ENCODE measurements around the gene SLC15A4. TPM values are rescaled to one million over a fixed set of nuclear protein-coding genes. Genes with fewer than 3 reads are reported as not detected.

Gene SLC15A4
- total and polyA plus RNA-seq, 2 of the 13 experiments (the other 11 are each of a cell fraction or from before 2014, with no cell fraction given), result 17.3 to 22.7 TPM

DNA sequence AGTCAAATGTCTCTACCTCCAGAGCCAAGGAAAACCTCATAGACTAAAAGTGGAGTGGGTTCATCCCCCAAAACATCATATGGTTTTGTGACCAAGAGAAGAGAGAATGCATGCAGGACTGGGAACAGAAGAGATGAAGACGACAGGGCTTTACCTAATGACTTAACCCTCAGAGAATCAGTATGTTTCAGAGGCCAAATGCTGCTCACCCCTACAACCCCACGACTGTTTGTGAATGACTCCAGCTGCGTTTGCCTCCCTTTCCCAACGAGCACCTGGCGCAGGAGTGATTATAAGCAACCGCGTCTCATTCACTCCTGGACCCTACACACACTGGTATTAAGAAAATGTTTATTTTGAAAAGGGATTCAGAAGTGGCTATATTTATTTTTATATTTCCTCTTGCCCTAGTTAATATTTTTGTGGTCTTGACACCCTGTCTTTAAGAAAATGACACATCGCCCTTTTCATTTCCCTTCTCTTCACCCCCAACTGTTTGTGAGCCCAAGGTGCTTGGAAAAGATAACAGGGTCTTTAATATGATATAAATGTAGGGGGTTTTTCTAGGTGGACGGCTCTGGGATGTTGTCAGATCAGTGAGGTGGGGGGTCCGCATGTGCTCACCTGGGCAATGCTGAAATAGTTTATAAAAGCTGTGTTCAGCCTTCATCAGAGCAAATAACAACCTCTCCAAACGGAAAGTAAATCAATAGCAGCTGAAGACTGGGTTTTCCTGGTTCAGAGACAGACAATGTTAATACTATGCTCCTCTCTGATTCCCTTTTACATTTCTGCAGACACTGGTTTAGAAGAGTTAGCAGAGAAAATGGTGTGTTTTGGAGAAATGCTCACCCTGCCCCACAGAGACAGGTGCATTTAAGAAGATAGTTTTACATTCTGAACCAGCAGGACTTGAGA, 77.7 kb downstream of the SLC15A4 start:
- in situ Hi-C loops (cut with HindIII; ENCODE audit: extremely low pct_ligation_motif_present, low pct_unique_long_range_greater_than_20kb), result no loop called here
- Histone ChIP-seq H3K27me3 (ENCODE audit: control insufficient read depth in 1 of 2, insufficient read depth in 2 of 2, low read length in 2 of 2) (peaks cover 2 to 47% of the 10 kb centered on the region in 2 experiments; a peak in 2 of 5 replicates), H4K20me1 (ENCODE audit: insufficient read depth, low read length) (no peaks in the 10 kb centered on the region), H3K36me3 (replicated peaks in 1 of 2; ENCODE audit: control insufficient read depth in 1 of 2, insufficient read depth in 2 of 2, low read length in 2 of 2) (no peaks in the 10 kb centered on the region), H3K4me1 (ENCODE audit: insufficient read depth, low read length) (no peaks in the 10 kb centered on the region), H3K9me3 (ENCODE audit: low read length) (no peaks in the 10 kb centered on the region), H3K79me2 (ENCODE audit: insufficient read depth, low read length) (no peaks in the 10 kb centered on the region), H3K4me3 (replicated peaks in 1 of 3; ENCODE audit: insufficient read depth in 1 of 3, low read depth in 2 of 3, low read length in 3 of 3) (no peak overlapping the region), H2AFZ (ENCODE audit: low read length) (no peak overlapping the region), H3K9ac (ENCODE audit: insufficient read depth, low read depth, low read length) (no peak overlapping the region), H3K27ac (ENCODE audit: extremely low read length, insufficient read depth, low read length) (no peak overlapping the region), H3K4me2 (ENCODE audit: low read depth, low read length) (no peak overlapping the region)
- ChIA-PET POLR2A (no interaction called here), CTCF (ENCODE audit: low intra/inter-chr PET ratio, low total read pairs) (no interaction called here)
- DNase-seq (ENCODE audit: low spot score) (no peak), FAIRE-seq (no peak), ATAC-seq (no peak)
- 22% methylated on average over 11 of the region's 11 CpGs for WGBS (ENCODE audit: low lambda C conversion rate)
- TF ChIP-seq ZSCAN20 (CRISPR knock-in tag; IDR thresholded peaks at IDR 0.05; ENCODE audit: borderline replicate concordance), result no peak
- TF ChIP-seq NR2F1 (CRISPR knock-in tag; IDR thresholded peaks at IDR 0.05), result no peak
- TF ChIP-seq MAFF (IDR thresholded peaks at IDR 0.05; ENCODE audit: low read depth, low read length), result no peak
- no peak for TF ChIP-seq HDAC6 (IDR thresholded peaks at IDR 0.05; ENCODE audit: low read depth, low read length)
- TF ChIP-seq, protein P1, sequence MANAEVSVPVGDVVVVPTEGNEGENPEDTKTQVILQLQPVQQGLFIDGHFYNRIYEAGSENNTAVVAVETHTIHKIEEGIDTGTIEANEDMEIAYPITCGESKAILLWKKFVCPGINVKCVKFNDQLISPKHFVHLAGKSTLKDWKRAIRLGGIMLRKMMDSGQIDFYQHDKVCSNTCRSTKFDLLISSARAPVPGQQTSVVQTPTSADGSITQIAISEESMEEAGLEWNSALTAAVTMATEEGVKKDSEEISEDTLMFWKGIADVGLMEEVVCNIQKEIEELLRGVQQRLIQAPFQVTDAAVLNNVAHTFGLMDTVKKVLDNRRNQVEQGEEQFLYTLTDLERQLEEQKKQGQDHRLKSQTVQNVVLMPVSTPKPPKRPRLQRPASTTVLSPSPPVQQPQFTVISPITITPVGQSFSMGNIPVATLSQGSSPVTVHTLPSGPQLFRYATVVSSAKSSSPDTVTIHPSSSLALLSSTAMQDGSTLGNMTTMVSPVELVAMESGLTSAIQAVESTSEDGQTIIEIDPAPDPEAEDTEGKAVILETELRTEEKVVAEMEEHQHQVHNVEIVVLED (CRISPR knock-in tag; IDR thresholded peaks at IDR 0.05; ENCODE audit: borderline replicate concordance), result no peak
- TF ChIP-seq ZNF713 (CRISPR knock-in tag; IDR thresholded peaks at IDR 0.05), result no peak
- no peak for TF ChIP-seq TARDBP (CRISPR knock-in tag; IDR thresholded peaks at IDR 0.05)
- TF ChIP-seq ZFYVE20 (CRISPR knock-in tag; IDR thresholded peaks at IDR 0.05; ENCODE audit: borderline replicate concordance, low read depth), result no peak
- TF ChIP-seq, protein P2, sequence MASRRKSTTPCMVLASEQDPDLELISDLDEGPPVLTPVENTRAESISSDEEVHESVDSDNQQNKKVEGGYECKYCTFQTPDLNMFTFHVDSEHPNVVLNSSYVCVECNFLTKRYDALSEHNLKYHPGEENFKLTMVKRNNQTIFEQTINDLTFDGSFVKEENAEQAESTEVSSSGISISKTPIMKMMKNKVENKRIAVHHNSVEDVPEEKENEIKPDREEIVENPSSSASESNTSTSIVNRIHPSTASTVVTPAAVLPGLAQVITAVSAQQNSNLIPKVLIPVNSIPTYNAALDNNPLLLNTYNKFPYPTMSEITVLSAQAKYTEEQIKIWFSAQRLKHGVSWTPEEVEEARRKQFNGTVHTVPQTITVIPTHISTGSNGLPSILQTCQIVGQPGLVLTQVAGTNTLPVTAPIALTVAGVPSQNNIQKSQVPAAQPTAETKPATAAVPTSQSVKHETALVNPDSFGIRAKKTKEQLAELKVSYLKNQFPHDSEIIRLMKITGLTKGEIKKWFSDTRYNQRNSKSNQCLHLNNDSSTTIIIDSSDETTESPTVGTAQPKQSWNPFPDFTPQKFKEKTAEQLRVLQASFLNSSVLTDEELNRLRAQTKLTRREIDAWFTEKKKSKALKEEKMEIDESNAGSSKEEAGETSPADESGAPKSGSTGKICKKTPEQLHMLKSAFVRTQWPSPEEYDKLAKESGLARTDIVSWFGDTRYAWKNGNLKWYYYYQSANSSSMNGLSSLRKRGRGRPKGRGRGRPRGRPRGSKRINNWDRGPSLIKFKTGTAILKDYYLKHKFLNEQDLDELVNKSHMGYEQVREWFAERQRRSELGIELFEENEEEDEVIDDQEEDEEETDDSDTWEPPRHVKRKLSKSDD (CRISPR knock-in tag; IDR thresholded peaks at IDR 0.05; ENCODE audit: low read depth), result no peak
- TF ChIP-seq ZNF644 (CRISPR knock-in tag; IDR thresholded peaks at IDR 0.05; ENCODE audit: low read depth), result no peak
- intact Hi-C loops (cut with micrococcal nuclease; ENCODE audit: unreplicated experiment), result no loop called here
- BruUV-seq (replicated peaks), result no TSS peak
